NCI-H526 (cell line): ENCODE measurements around the gene KCNIP1.

Experiments used
- DNase-seq, 2 experiments: peaks; one replicate each; lab custom pipeline; 2025; lab: John Stamatoyannopoulos, UW

Gene KCNIP1

GRCh38 chr5:170597109-170597751, 93.4 kb downstream of the KCNIP1 start:
- DNase-seq: no peak

DNA sequence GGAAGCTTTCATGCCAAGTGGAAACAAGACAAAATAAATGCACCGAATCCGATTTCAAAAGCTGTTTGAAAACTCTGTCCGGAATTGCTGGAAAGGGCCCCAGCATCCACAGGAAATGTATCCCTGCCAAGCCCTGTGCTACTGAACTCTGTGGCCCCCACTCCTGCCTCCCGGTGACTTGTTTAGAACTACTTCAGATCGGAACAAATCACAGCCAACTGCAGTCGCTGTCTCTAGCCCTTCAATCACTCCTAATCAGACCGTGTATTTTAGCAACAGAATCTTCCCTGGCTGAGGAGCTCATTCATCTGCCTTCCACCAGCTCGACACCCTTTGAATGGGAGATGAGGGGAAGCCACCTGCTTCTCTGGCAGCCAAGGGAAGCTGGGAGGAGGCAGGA, 94.1 kb downstream of the KCNIP1 start:
- DNase-seq: no peak

- DNase-seq: no peak
Observed at GRCh38 chr5:170599756-170600155, 95.9 kb downstream of the KCNIP1 start.

- no peak for DNase-seq
Observed at GRCh38 chr5:170601619-170602018, 97.8 kb downstream of the KCNIP1 start.

DNA sequence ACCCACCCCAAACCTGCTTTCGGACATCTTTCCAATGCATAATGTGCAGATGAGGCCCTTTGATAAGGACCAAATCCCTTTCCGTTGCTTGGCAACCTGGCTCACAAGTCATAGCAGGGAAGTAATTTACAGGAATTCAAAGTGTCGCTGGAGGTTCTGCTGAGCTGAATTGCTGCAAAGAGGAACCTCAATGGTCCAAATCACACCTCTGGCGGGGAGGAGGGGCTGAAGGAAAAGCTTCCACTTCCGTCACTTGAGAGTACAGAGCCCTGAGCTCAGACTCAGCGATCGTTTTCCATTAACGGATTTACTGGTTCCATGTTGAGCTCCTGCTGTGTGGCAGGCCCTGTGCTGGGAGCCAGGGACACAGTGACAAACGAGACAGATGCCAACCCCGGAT, 99.3 kb downstream of the KCNIP1 start:
- DNase-seq: no peak

DNA sequence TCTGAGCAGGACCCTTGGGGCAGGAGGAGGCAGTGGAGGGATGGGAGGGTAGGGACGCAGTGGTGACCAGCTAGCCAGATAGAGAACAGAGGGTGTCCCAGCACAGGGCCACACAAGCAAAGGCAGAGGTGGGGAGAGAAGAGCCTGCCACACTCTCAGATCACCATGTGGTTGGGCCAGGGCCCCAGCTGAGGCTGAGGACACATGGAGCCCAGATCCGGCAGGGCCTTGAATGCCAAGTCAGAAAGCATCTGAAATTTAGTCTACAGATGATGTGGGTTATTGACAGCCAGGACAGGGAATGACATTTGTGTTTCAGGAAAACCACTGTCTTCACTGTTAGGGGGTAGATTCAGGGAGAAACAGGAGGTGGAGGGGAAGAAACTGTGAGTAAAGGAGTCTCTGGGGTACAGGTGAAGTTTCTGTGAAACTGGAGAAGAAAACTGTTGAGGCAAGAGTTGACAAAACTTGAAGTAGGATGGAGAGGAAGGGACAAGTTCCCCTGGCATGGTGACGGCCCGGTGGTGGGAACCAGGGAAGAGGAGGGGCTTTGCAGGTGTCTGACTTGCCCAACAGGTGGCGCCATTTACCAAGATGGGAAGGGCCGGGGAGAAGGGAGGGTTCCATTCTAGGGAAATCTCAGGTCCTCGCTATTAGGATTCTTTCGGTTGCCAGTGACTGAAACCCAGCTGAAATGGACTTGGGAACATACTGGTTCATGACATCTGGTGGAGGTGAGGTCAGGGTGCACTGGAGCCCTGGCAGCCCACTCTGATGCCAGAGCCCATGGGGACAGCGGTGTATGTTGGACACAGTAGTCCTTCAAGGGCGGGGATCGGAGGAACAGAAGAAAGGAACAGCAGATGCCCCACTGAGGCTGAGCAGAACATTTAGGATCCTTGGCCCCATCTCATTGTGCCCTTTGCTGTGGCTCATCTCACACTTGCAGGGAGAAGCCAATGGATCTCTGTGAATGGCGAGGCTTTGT, 100.1 kb downstream of the KCNIP1 start:
- DNase-seq: peak in 1 of 2 experiments; percentile 63

- no peak for DNase-seq
Observed at GRCh38 chr5:170606941-170607340, 103.1 kb downstream of the KCNIP1 start.

- no peak for DNase-seq
Observed at GRCh38 chr5:170611449-170612090, 107.8 kb downstream of the KCNIP1 start.

GRCh38 chr5:170612256-170612678, 108.4 kb downstream of the KCNIP1 start:
- DNase-seq: no peak

DNA sequence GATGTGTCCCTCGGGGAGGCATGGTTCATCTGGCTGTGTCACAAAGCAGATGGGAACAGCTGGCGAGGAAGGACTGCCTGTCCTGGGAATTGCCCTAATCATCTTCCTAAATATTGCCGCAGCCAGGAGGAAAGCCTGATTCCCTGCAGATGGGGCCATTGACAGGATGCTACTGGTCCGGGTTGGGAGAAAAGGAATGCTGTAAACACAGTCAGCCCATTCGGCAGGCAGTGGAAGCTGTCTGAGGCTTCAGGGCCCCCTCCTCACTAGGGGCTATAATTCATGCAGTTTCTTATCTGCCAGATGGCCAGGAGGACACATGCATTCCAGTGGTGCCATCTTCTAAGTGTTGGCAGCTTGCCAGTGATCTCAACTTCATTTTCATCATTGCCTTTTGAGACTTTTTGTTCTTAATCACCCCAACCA, 110.3 kb downstream of the KCNIP1 start:
- DNase-seq: no peak

GRCh38 chr5:170614720-170615119, 110.9 kb downstream of the KCNIP1 start:
- no peak for DNase-seq

DNA sequence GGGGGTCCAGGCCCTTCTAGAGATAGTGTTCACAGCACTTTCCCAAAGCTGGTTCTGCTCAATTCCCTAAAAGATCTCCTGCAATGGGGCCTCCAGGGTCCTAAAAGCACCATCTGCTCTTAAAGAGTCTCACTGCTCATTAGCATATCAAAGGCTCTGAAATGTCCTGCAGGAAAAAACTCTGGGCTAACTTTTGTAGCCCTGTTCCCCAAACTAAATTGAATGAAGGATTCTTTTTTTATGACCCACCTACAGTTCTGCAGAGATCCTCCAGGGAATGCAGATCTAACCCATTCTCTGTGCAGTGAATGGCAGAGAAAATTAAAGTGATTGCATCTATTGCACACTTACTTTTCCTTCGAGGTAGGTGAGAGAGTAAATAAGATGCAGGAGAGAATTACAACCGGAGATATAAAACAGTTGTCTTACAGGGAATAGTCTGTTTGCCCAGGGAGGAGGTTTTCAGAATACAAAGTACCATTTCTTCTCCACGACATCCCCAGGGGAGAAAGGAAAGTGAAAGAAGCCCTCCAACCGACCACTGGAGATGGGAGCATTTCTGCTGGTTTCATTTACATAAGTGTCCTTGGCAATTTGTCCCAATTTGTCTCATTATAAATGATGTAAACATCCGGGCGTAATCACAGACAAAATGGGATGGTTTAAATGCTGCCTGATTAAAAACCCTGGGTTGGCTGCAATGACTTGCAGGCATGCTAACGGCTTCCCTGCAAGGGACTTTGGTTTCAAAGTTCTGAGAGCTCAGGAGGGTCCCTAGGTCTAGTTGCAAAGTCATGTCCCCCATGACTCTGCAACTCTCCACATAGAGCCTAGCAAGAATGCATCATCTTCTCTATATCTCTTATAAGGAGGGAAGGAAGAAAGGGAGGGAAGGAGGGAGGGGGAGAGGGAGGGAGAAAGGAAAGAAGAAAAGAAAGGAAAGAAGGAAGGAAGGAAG, 114.0 kb downstream of the KCNIP1 start:
- no peak for DNase-seq

GRCh38 chr5:170619869-170620268, 116.0 kb downstream of the KCNIP1 start:
- no peak for DNase-seq

DNA sequence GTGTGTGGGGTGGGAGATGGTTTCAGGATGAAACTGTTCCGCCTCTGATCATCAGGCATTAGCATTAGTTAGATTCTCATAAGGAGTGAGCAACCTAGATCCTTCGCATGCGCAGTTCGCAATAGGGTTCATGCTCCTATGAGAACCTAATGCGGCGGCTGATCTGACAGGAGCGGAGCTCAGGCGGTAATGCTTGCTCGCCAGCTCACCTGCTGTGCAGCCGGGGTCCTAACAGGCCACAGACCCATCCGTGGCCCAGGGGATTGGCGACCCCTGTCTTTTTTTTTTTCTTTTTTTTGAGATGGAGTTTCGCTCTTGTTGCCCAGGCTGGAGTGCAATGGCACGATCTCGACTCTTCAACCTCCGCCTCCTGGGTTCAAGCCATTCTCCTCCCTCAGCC, 119.1 kb downstream of the KCNIP1 start:
- no peak for DNase-seq

DNA sequence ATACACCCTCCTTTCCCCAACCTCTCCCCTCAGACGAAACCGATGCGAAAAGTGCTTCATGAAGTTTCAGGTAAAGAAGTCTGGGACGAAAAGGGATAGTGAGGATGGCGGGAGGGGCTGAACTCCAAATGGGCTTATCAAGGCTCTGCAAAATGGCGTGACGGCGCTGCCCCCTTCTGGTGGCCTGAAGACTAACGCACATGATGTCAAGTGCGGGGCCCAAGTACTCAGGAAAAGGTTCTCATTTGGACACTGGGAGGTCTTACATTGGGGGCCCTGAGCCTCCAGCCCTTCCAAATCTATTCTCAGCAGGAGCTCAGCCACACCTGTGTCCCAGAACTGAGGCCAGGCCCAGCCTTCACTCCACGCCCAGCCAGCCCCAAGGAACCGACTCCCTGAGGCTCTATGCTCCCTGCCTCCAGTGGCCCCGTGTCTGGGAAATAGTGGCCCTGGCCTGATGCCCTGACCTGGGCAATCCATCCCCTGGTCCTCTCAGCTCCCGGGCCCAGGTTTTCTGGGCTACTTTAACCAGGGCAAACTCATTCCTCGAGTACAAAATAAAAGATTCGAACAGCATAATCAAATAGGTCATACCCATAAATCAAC, 119.9 kb downstream of the KCNIP1 start:
- DNase-seq: peak; percentile 13 to 72

DNA sequence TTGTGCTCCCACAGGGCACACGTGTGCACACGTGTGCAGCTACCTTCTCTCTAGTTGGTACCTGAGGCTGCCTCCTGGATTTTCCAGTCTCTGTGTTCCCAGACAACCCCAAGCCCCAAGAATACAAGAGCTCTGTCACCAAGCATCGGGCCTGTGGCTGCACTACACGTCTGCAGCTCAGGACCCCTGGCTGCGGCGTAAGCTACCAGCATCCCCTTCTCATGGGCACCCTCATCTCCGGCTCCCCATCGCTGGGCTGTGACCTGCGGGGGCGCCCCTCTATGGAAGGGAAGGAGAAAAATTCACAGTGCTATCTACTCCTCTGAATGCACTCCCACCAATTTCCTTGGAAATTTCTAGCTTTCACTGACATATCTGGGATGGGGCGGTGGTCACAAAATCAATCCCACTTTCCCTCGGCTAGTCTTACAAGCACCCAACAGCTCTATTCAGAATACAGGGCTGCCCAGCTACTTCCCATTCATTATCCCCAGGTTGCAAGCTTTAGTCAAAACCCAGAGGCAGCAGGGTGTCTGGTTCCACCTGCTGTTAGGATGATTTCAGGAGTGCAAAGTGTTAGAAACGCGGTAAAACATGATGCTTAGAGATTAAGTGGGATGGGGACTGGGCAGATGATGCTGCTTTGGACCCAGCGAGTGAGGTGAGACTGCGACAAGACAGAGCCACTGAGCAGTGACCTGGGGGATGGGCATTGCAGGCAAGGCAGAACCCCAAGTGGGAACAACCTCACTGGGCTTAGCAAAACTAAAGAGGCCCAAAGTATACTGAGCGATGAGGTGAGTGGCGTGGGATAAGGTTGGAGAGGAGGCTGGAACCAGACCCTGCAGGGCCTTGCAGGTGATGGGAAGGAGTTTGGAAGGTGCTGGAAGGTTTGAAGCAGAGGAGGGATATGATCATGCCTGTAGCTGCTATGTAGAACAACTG, 121.7 kb downstream of the KCNIP1 start:
- DNase-seq: no peak

DNA sequence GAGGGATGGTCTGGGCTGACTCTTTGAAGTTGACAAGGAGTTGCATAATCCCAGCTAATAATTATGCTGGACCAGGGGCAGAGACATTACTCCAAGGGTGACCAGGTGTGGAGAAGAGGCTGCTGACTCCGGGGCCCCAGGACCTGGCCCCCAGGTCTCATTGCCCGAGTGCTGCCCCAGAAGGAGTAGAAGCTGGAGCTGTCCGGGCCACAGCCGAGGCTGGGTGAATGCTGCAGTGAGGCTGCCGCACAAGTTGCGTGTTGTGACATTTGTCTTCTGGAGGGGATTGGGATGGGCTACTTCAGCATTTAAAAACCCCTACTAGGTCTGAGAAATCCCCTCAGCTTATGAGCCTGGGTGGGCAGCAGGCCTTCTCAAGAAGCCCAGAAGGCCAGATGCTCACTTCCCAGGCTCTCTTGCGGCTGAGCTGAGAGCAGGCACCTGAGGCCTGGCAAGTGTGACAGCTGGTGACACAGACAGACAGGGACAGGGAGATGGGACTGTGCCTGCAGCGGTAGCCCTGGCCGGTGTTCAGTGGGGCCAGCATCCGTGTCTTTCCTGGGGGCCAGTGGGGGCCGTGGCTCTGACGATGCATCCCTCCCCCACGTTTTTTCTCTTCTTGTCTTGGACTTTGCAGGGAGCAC, 122.8 kb downstream of the KCNIP1 start:
- DNase-seq: no peak

DNA sequence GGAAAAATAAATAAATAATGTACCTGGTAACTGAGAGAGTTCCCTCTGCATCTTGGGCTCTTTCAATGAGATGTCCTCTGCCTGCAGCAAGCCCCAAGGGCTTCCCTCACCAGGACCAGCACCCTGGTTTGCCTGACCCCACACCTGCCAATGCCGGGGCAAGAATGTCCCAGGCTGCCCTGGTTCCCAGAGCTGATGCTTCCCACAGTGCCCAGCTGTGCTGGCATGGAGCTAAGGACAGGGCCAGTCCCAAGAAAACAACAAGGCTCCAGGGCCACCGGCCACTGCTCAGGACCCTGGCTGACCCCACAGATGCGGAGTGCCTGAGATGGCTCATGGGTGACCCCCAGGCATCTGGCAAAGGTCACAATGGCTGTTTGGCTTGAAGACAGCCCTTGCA, 123.5 kb downstream of the KCNIP1 start:
- DNase-seq: no peak

GRCh38 chr5:170628028-170628427, 124.2 kb downstream of the KCNIP1 start:
- no peak for DNase-seq
